GF-D8 (cell line): ENCODE data around the gene BLTP2.

ENCODE experiments used
- DNase-seq: peaks from one replicate; lab custom pipeline; 2025; lab: John Stamatoyannopoulos, UW

The BLTP2 gene

DNA sequence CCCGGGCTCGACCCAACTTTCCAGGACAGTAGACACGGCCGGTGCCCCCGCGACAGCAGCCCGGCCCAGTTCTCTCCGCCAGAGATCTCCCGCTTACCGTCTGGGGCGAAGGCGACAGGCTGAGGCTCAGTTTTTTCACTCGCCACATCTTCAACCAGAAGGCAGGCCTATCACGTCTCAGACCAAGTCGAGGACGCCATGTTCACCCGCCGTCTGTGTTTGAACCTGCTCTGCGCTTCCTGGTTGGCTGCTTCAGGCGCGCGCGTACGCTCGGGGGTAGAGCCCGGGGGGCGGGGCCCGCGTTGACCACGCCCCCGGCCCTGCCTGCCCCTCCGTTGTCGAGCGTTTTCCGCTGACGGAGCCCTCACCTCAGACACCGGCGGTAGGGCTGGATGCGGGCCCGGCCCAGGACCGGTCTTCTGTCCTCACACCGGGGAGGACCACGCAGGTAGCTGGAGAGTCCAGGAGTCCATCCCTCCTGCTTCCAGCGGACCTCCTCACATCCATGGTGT lies 46.1 kb downstream of the BLTP2 start, which contains the start of gene SPAG5:
Gene SPAG5, minus strand, starts transcription at position 227 of the 512 bp plus-strand sequence. Its CDS starts 79 bp downstream, at position 148.
- peak; percentile 59 for DNase-seq

DNA sequence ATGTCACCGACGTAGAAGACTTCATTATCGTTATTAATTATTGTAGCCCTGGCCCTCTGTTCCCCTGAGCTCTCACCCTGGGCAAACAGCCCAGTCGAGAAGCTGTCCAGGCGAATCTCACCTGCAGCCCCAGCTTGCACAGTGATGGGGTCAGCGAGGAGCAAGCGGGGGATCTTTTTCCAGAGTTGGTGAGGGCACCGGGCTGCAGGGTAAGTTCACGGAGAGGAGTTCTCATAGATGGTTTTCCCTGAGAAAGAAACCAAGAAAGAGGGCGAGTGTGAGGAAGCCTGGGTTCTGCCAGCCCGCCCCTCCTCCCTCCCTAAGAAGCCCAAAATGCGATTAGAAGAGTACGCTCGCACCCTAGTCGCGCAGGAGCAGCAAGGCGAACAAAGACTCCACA lies 46.6 kb downstream of the BLTP2 start:
- no peak for DNase-seq

DNA sequence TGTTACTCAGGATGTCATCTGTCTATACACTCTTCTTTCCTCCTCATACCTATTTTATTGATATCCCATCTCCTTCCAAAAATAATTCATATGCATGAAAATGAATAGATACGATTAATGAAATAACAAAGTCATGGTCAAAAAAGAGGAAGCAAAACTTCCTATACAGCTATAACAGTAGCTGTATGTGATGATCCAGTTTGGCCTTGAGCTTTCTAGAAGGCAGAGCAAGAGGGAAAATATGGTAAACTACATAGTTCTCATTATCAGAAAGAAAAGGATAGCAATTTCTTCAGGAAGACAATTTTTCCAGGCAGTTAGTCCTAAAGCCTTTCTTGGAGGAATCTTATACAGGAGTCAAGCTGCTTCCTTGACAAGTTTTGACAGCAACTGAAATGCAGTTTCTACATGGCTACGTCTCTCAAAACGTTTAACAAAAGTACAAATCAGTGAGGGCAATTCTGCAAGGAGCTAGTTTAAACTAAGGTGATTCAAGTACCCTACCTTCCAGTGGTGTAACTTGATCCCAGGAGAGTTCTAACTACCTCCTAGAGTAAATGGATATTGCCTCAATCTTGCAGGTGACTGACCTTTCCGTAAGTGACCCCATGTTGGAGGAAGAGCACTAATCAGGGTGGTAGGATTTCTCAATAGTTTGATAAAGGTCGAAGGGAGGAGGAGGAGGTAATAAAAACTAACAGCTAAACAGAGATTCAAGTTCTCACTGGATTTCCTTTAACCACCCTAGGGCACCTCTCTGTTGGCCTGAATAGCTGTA lies 47.2 kb downstream of the BLTP2 start:
- no peak for DNase-seq
